Neural cell (in vitro differentiated cells): Measurements from ENCODE around the gene ESRRB. TPM values are rescaled to one million over a fixed set of nuclear protein-coding genes. Genes with fewer than 3 reads are reported as not detected.

Experiments
- H2AFZ ChIP-seq: fragments of 200-600, 300-800 bp; sonication (generic), shearing (Covaris generic); 2 replicates; pipeline ENCODE4 v1.6.0; 2014; ENCODE audit warnings: low read depth, mild to moderate bottlenecking, antibody characterized with exemption, low read length, moderate library complexity
- H3F3A ChIP-seq: fragments of 200-600 bp; shearing (Covaris generic); 2 replicates; pipeline ENCODE4 v1.6.1; 2016; ENCODE audit warnings: mild to moderate bottlenecking, moderate library complexity, mixed read lengths, antibody characterized with exemption, low read length; ENCODE audit not compliant: insufficient read depth, poor library complexity, severe bottlenecking
- H3K27ac ChIP-seq: fragments of 200-600, 300-800 bp; sonication (generic), shearing (Covaris generic); 2 replicates; pipeline ENCODE4 v1.5.1; 2014; ENCODE audit warnings: mild to moderate bottlenecking, low read length, moderate library complexity
- H3K27me3 ChIP-seq: fragments of 300-800, 200-600 bp; sonication (generic), shearing (Covaris generic); 2 replicates; pipeline ENCODE4 v1.6.0; 2014; ENCODE audit warnings: mild to moderate bottlenecking, low read depth, low read length, moderate library complexity; ENCODE audit not compliant: insufficient read depth
- H3K36me3 ChIP-seq: fragments of 300-800, 200-600 bp; sonication (generic), shearing (Covaris generic); 2 replicates; pipeline ENCODE4 v1.5.1; 2014; ENCODE audit warnings: mild to moderate bottlenecking, antibody characterized with exemption, low read length, moderate library complexity; ENCODE audit not compliant: insufficient read depth
- H3K4me2 ChIP-seq: fragments of 300-800, 200-600 bp; sonication (generic), shearing (Covaris generic); 2 replicates; pipeline ENCODE4 v1.6.0; 2014; ENCODE audit warnings: mild to moderate bottlenecking, low read length
- H3K4me3 ChIP-seq: fragments of 300-800, 200-600 bp; sonication (generic), shearing (Covaris generic); 2 replicates; pipeline ENCODE4 v1.5.1; 2014; ENCODE audit warnings: mild to moderate bottlenecking, low read length, moderate library complexity
- H3K79me2 ChIP-seq: fragments of 200-600 bp; shearing (Covaris generic); replicated peaks from 2 replicates; pipeline ENCODE4 v1.6.0; 2014; ENCODE audit warnings: mild to moderate bottlenecking, low read length, moderate library complexity; ENCODE audit not compliant: insufficient read depth
- H3K9ac ChIP-seq: fragments of 300-800, 200-600 bp; sonication (generic), shearing (Covaris generic); 2 replicates; pipeline ENCODE4 v1.6.1; 2016; ENCODE audit warnings: mild to moderate bottlenecking, low read length, mixed read lengths
- H3K9me2 ChIP-seq: fragments of 200-600 bp; shearing (Covaris generic); 2 replicates; pipeline ENCODE4 v1.6.1; 2016; ENCODE audit warnings: mild to moderate bottlenecking, low read length, mixed read lengths; ENCODE audit not compliant: insufficient read depth
- H3K9me3 ChIP-seq: fragments of 200-600, 300-800 bp; sonication (generic), shearing (Covaris generic); 2 replicates; pipeline ENCODE4 v1.6.1; 2016; ENCODE audit warnings: mild to moderate bottlenecking, mixed run types, low read length, moderate library complexity, mixed read lengths
- H4K20me1 ChIP-seq: fragments of 200-600 bp; shearing (Covaris generic); 2 replicates; pipeline ENCODE4 v1.6.1; 2016; ENCODE audit warnings: mild to moderate bottlenecking, mixed run types; ENCODE audit not compliant: insufficient read depth
- CTCF ChIP-seq: fragments of 450-650 bp; IDR thresholded peaks from 2 replicates; pipeline ENCODE4 v1.5.1; 2014; ENCODE audit warnings: antibody characterized with exemption, mild to moderate bottlenecking, moderate library complexity; ENCODE audit not compliant: poor library complexity, severe bottlenecking
- EP300 ChIP-seq: fragments of 450-650 bp; conservative IDR thresholded peaks from 2 replicates; pipeline ENCODE4 v1.6.1; 2014; ENCODE audit warnings: antibody characterized with exemption, mild to moderate bottlenecking, moderate library complexity; ENCODE audit not compliant: poor library complexity, severe bottlenecking
- EZH2 ChIP-seq: fragments of 200-600, 300-800 bp; shearing (Covaris generic), sonication (generic); IDR thresholded peaks from 2 replicates; pipeline ENCODE4 v1.6.1; 2014; ENCODE audit warnings: antibody characterized with exemption, low read length, borderline replicate concordance, mild to moderate bottlenecking; ENCODE audit not compliant: insufficient read depth, poor library complexity, severe bottlenecking
- MXI1 ChIP-seq: fragments of 450-650 bp; conservative IDR thresholded peaks from 2 replicates; pipeline ENCODE4 v1.6.1; 2014; ENCODE audit warnings: antibody characterized with exemption, mild to moderate bottlenecking; ENCODE audit not compliant: poor library complexity, severe bottlenecking
- POLR2AphosphoS5 ChIP-seq: IDR thresholded peaks from 2 replicates; pipeline ENCODE4 v1.6.1; 2012
- RAD21 ChIP-seq: fragments of 450-650 bp; conservative IDR thresholded peaks from 2 replicates; pipeline ENCODE4 v1.6.1; 2014; ENCODE audit warnings: antibody characterized with exemption, mild to moderate bottlenecking, moderate library complexity
- REST ChIP-seq: IDR thresholded peaks from 2 replicates; pipeline ENCODE4 v1.6.1; 2012; ENCODE audit warnings: borderline replicate concordance
- SMC3 ChIP-seq: fragments of 450-650 bp; conservative IDR thresholded peaks from 2 replicates; pipeline ENCODE4 v1.6.1; 2014; ENCODE audit warnings: antibody characterized with exemption, mild to moderate bottlenecking, moderate library complexity; ENCODE audit not compliant: poor library complexity
- TAF1 ChIP-seq: IDR thresholded peaks from 2 replicates; pipeline ENCODE4 v1.6.1; 2012; ENCODE audit warnings: low read depth
- polyA plus RNA-seq: library from polyadenylated mRNA; depleted of rRNA; stranded (reverse); fragments of >200 nt; gene quantifications from 2 replicates; pipeline ENCODE4 v1.2.3, GENCODE V29; 2014

The ESRRB gene
- polyA plus RNA-seq, 1 donor from 2014 or later = 0.59 TPM

GRCh38 chr14:76486251-76486743 lies 110.4 kb downstream of the ESRRB start:
- Histone ChIP-seq H3K9me2 (no peaks in the 10 kb centered on the region), H3K9me3 (no peaks in the 10 kb centered on the region), H3K9ac (no peak overlapping the region), H3K27ac (no peak overlapping the region), H3K36me3 (no peaks in the 10 kb centered on the region), H4K20me1 (no peaks in the 10 kb centered on the region), H3K4me3 (no peak overlapping the region), H3F3A (no peaks in the 10 kb centered on the region), H3K79me2 (no peaks in the 10 kb centered on the region), H2AFZ (no peak overlapping the region), H3K4me2 (no peak overlapping the region), H3K27me3 (no peaks in the 10 kb centered on the region)
- TF ChIP-seq EZH2 (no peak), EP300 (no peak), CTCF (no peak), POLR2AphosphoS5 (no peak), RAD21 (no peak), TAF1 (no peak), REST (no peak), MXI1 (no peak), SMC3 (no peak)

GRCh38 chr14:76488551-76488950 lies 112.6 kb downstream of the ESRRB start:
- no peaks in the 10 kb centered on the region for H3K9me3 ChIP-seq
- H3K4me3 ChIP-seq = no peak overlapping the region
- H4K20me1 ChIP-seq = no peaks in the 10 kb centered on the region
- no peaks in the 10 kb centered on the region for H3K79me2 ChIP-seq
- H3K36me3 ChIP-seq = no peaks in the 10 kb centered on the region
- H3K4me2 ChIP-seq = no peak overlapping the region
- no peak for TF ChIP-seq CTCF
- TF ChIP-seq REST = no peak
- no peak for TF ChIP-seq EP300
- TF ChIP-seq MXI1 = no peak
- no peak for TF ChIP-seq TAF1
- no peak overlapping the region for H3K27ac ChIP-seq
- no peaks in the 10 kb centered on the region for H3K27me3 ChIP-seq
- no peak overlapping the region for H3K9ac ChIP-seq
- H2AFZ ChIP-seq = no peak overlapping the region
- H3K9me2 ChIP-seq = no peaks in the 10 kb centered on the region
- no peaks in the 10 kb centered on the region for H3F3A ChIP-seq
